Measurements from ENCODE around the gene SEC61A2. TPM values are rescaled to one million over a fixed set of nuclear protein-coding genes. Genes with fewer than 3 reads are reported as not detected.
"Not testable (repeated sequence)": the region's sequence is repeated elsewhere in the genome, so short reads cannot be mapped to it uniquely, and the experiment has no call there.

Gene SEC61A2
- total RNA-seq, 6 donors from 2014 or later: 3.2 to 9.3 (median 5.9) TPM

DNA sequence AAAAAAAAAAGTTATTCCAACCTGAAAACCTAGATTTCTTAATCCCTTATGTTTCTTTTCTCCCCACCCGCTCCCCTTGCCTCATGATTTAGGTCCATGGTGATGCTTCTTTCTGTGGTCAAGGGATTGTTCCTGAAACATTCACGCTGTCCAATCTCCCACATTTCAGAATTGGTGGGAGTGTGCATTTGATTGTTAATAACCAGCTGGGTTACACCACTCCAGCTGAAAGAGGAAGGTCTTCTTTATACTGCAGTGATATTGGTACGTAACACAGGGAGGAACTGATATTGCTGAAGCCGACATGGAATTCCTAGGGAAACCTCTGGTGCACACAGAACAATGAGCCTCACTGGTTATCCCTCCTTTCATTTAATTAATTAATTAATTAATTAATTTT lies 38.1 kb upstream of the SEC61A2 start:
- H3K27me3 ChIP-seq: no peaks in the 10 kb centered on the region
- H3K9me3 ChIP-seq: no peaks in the 10 kb centered on the region
- no peak for DNase-seq
- TF ChIP-seq EP300 (IDR thresholded peaks at IDR 0.05) (no peak), POLR2A (IDR thresholded peaks at IDR 0.05) (no peak), POLR2AphosphoS5 (IDR thresholded peaks at IDR 0.05) (no peak)
- TF ChIP-seq, protein P1, sequence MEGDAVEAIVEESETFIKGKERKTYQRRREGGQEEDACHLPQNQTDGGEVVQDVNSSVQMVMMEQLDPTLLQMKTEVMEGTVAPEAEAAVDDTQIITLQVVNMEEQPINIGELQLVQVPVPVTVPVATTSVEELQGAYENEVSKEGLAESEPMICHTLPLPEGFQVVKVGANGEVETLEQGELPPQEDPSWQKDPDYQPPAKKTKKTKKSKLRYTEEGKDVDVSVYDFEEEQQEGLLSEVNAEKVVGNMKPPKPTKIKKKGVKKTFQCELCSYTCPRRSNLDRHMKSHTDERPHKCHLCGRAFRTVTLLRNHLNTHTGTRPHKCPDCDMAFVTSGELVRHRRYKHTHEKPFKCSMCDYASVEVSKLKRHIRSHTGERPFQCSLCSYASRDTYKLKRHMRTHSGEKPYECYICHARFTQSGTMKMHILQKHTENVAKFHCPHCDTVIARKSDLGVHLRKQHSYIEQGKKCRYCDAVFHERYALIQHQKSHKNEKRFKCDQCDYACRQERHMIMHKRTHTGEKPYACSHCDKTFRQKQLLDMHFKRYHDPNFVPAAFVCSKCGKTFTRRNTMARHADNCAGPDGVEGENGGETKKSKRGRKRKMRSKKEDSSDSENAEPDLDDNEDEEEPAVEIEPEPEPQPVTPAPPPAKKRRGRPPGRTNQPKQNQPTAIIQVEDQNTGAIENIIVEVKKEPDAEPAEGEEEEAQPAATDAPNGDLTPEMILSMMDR (IDR thresholded peaks at IDR 0.05): no peak
- H3K27ac ChIP-seq: no peak overlapping the region
- WGBS, 2 donors: 75 to 82% methylated on average over 4 of the region's 4 CpGs
- ATAC-seq (ENCODE audit: low FRiP score in 2 of 2): no peak
- H3K4me3 ChIP-seq: no peak overlapping the region
- peaks cover 19 to 68% (median 48%) of the 10 kb centered on the region in 4 donors for H3K36me3 ChIP-seq
- no peaks in the 10 kb centered on the region for H3K4me1 ChIP-seq

DNA sequence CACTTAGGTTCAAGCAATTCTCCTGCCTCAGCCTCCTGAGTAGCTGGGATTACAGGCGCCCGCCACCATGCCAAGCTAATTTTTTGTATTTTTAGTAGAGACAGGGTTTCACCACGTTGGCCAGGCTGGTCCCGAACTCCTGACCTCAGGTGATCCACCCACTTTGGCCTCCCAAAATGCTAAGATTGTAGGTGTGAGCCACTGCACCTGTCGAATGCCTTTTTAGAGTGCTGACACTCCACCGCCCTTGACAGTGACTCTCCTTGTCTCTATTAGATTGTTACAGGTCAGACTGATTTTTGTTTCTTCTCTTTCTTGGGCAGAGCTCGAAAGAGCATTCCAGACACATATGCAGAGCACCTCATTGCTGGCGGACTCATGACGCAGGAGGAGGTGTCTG lies 32.1 kb upstream of the SEC61A2 start:
- H3K27me3 ChIP-seq; DNase-seq; H3K9me3 ChIP-seq; H3K4me1 ChIP-seq; H3K27ac ChIP-seq; H3K4me3 ChIP-seq; ATAC-seq (ENCODE audit: low FRiP score in 2 of 2): not testable (repeated sequence)
- peaks cover 25 to 66% (median 44%) of the 10 kb centered on the region in 4 donors for H3K36me3 ChIP-seq
- 96 to 97% methylated on average over 9 of the region's 9 CpGs for WGBS, 2 donors

DNA sequence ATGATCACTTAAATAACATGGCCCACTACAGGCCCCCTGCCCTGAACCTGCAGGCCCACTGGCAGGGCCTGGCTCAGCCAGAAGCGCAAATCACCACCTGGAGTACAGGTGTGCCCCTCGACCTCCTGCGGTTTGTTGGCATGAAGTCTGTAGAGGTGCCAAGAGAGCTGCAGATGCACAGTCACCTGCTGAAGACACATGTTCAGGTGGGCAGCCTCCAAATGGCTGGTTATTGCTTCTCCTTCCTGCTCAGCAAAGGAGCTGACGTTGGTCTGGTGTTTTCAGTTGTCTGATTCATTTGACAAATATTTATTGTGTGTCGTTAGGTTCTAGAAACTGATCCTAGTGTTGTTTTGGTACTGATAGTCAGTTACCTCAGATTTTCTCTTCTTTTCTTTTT lies 31.7 kb upstream of the SEC61A2 start:
- TF ChIP-seq POLR2A (IDR thresholded peaks at IDR 0.05) (no peak), POLR2AphosphoS5 (IDR thresholded peaks at IDR 0.05) (no peak), EP300 (IDR thresholded peaks at IDR 0.05) (no peak)
- TF ChIP-seq, protein P1 (IDR thresholded peaks at IDR 0.05): no peak
- Histone ChIP-seq H3K36me3 (peaks cover 25 to 66% (median 45%) of the 10 kb centered on the region in 4 donors), H3K4me1 (no peaks in the 10 kb centered on the region), H3K9me3 (no peaks in the 10 kb centered on the region), H3K27me3 (no peaks in the 10 kb centered on the region), H3K27ac (no peak overlapping the region), H3K4me3 (no peak overlapping the region)
- ATAC-seq (ENCODE audit: low FRiP score in 2 of 2) (peak in 1 of 2 donors; percentile 37), DNase-seq (no peak)
- 86 to 93% methylated on average over 4 to 5 of the region's 5 CpGs for WGBS, 2 donors

DNA sequence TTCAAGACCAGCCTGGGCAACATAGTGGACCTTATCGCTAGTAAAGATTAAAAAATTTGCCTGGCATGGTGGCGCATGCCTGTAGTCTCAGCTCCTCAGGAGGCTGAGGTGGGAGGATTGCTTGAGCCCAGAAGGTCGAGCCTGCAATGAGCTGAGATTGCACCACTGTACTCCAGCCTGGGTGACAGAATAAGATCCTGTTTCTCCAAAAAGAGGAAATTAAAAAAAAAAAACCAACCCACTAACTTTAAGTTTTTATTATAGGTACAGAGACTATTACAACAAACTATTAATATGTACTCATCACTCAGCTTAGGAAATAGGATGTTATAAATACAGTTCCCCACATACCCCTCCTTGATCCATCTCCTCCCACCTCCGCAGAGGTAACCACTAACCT lies 30.5 kb upstream of the SEC61A2 start:
- ATAC-seq (ENCODE audit: low FRiP score in 2 of 2) (no peak), DNase-seq (no peak)
- TF ChIP-seq, protein P1 (IDR thresholded peaks at IDR 0.05): no peak
- TF ChIP-seq POLR2A (IDR thresholded peaks at IDR 0.05) (no peak), EP300 (IDR thresholded peaks at IDR 0.05) (no peak), POLR2AphosphoS5 (IDR thresholded peaks at IDR 0.05) (no peak)
- Histone ChIP-seq H3K36me3 (peaks cover 20 to 67% (median 45%) of the 10 kb centered on the region in 4 donors), H3K27ac (no peak overlapping the region), H3K9me3 (no peaks in the 10 kb centered on the region), H3K27me3 (no peaks in the 10 kb centered on the region), H3K4me1 (no peaks in the 10 kb centered on the region), H3K4me3 (no peak overlapping the region)
- WGBS, 2 donors: 93 to 94% methylated on average over 4 of the region's 4 CpGs

DNA sequence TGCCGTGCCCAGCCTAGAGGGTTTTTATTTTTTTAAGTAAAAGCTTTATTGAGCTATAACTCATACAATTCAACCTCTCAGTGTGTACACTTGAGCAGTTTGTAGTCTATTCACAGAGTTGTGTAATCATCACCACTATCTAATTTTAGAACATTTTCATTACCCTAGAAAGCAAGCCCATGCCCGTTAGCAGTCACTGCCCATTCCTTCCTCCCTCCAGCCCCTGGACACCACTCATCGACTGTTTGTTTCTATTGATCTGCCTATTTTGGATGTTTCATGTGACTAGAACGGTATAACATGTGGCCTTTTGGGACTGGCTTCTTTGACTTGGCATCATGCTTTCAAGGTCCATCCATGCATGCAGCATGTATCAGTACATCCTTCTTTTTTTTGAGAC lies 25.7 kb upstream of the SEC61A2 start:
- 67 to 83% methylated on average over 4 of the region's 4 CpGs for WGBS, 2 donors
- H3K27ac ChIP-seq: no peak overlapping the region
- ATAC-seq (ENCODE audit: low FRiP score in 2 of 2): no peak
- no peaks in the 10 kb centered on the region for H3K4me1 ChIP-seq
- no peak for DNase-seq
- TF ChIP-seq EP300 (IDR thresholded peaks at IDR 0.05) (no peak), POLR2A (IDR thresholded peaks at IDR 0.05) (no peak), POLR2AphosphoS5 (IDR thresholded peaks at IDR 0.05) (no peak)
- TF ChIP-seq, protein P1 (IDR thresholded peaks at IDR 0.05): no peak
- H3K36me3 ChIP-seq: peaks cover 16 to 84% (median 65%) of the 10 kb centered on the region in 4 donors
- H3K4me3 ChIP-seq: no peak overlapping the region
- H3K9me3 ChIP-seq: no peaks in the 10 kb centered on the region
- H3K27me3 ChIP-seq: no peaks in the 10 kb centered on the region

Data from upper lobe of left lung (tissue), 6 donors.